Measurements from ENCODE around the gene STK11IP. TPM values are rescaled to one million over a fixed set of nuclear protein-coding genes. Genes with fewer than 3 reads are reported as not detected.
"Not testable (repeated sequence)": the region's sequence is repeated elsewhere in the genome, so short reads cannot be mapped to it uniquely, and the experiment has no call there.

Gene STK11IP
- total RNA-seq, 1 experiment from 2014 or later = 5.4 TPM

DNA sequence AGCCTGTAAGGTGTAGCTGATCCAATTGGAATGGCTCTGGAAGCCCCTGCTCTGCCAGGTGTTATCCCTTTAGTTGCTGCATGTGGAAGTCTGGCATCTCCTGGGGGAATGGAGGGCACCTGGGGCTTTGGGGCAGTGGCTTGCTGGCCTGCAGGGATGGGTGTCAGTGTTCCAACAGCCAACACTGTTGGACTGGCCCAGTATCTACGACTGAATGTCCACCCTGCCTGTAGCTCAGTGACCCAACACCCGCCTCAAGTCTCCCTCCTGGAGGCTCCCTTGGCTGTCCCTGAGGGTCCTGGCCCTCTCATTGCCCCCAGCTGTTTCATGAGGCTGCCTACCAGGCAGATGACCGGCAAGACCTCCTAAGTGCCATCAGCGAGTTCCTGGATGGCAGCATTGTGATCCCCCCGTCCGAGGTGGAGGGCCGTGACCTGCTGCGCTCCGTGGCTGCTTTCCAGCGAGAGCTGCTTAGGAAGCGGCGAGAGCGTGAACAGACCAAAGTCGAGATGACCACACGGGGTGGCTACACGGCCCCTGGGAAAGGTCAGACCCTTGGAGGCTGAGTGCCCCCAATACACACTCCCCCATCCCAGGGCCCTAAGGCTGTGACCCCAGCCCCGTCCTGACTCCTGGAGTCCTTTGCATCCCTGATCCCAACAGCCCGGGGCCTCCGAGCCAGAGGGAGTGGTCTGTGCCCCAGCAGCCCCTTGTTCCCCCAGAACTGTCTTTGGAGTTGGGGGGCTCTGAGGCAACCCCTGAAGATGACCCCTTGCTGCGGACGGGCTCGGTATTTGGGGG, 37.5 kb downstream of the STK11IP start:
- no peak for DNase-seq (ENCODE audit: low spot score)

DNA sequence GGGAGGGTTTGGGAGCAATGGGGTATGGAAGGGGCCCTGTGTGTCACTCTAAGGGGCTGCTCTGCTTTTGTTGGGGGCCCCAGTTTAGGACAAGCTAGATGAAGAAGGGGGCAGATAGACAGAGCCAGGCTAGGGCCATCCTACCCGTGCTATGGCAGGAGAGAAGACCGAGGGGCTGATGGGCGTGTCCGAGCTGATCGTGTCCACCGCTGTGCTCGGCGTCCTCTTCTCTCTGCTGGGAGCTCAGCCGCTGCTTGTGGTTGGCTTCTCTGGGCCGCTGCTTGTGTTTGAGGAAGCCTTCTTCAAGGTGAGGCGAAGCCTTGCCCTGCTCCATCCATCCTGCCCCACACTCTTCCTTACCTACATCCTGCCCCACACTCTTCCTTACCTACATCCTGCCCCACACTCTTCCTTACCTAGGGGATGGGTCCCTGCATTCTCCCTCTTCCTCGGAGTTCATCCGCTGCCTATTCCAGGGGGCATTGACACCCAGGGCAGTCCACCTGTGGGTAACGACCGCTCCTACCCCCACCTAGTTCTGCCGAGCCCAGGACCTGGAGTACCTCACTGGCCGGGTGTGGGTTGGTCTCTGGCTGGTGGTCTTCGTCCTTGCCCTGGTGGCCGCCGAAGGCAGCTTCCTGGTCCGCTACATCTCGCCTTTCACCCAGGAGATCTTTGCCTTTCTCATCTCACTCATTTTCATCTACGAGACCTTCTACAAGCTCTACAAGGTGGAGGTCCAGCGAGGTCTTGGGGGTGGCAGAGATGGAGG, 38.7 kb downstream of the STK11IP start:
- no peak for DNase-seq (ENCODE audit: low spot score)

- no peak for DNase-seq (ENCODE audit: low spot score)
These were observed 39.5 kb downstream of the STK11IP start for GRCh38 chr2:219636941-219637841.

DNA sequence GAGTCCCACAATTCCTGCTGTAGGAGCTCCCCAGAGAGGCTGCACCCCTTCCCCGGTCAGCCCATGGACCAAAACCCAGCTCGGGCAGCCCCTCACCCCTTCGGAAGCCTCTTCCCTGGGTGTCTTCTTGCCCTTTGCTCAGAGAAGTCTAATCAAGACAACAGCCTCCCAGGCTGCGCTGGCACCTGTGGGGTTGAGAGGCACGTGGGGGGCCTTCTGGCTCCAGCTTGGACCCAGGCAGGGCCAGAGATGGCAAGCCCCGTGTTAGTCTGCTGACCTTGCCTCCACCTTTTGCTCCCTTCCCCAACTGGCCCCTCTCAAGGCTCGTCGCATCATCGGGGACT, 40.2 kb downstream of the STK11IP start:
- no peak for DNase-seq (ENCODE audit: low spot score)

GRCh38 chr2:219638217-219638947, 40.7 kb downstream of the STK11IP start:
- no peak for DNase-seq (ENCODE audit: low spot score)

GRCh38 chr2:219638948-219639755, 41.5 kb downstream of the STK11IP start:
- DNase-seq (ENCODE audit: low spot score) = no peak

DNA sequence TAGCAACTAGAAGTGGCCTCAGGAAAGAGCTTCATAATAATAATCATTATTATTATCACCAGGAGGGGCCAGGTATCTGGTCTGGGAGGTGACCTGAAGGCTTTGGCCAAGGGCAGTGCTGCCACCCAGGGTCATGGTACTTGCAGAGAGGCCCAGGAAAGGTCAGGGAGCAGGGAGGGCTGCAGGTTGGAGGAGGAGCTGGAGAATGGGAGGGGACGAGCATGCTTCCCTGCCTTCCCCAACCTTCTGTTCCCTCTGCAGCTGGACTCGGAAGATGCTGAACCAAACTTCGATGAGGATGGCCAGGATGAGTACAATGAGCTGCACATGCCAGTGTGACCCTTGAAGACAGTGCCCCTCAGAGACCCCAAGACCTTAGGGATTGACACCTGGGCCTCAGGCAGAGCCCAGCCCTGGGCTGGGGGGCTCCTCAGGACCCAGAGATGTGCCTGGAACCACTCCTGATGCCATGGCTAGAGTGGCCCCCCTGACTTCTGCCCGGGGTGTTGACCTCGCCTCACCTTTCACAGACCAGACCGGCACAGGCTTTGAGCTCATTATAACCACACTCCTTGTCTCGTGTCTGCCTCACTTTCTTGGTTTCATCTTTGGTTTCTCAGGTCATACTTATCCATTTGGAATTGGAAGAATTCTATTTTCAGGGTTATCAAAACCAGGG, 43.9 kb downstream of the STK11IP start:
- no peak for DNase-seq (ENCODE audit: low spot score)

DNA sequence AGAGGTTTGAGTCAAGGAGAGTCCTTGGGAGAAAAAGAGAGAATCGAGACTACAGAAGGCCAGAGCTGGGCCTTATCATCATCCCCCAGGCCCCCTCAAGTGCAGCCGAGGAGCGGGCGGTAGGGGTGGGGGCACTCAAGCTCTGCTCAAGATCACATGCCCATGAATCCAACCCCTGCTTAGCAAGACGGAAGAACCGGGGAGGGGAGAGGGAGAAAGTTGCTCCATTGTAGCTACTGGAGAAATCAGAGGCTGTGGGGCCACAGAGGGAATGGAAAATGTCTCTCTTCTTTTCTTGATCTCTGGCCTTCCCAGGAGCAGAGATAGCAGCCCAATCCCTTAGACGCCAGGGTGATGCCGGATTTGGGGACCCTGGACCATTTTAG, 44.4 kb downstream of the STK11IP start:
- no peak for DNase-seq (ENCODE audit: low spot score)

DNA sequence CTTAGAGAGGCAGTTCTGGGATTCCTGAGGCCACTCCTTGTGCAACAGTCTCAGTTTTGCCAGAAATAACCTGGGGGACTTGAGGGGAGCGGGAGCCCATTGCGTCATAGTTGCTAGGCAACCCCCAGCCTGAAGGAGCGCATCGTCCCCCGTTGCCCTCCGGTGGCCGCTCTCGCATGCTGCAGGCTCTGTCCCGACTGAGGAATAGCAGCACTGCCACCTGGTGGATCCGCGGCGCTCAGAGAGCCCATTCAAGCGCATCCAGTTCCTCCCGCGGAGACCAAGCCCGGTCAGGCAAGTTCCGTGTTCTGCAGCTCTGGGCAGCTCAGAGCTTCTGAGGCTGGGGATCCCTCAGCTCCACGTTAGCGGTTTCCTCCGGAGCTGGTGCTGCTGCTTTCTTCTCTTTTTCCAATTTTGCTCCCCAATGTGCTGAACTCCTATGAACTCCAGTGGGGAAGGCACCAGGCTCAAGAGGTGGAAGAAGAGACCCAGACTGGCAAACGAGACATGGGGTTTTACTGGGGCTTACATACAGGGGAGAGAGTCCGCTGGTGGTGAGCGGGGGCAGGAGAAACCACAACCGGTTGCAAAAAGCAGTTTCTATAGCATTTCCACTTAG, 44.9 kb downstream of the STK11IP start:
- DNase-seq (ENCODE audit: low spot score) = peak; percentile 93

- no peak for DNase-seq (ENCODE audit: low spot score)
These were observed 45.4 kb downstream of the STK11IP start for GRCh38 chr2:219643084-219643473.

DNA sequence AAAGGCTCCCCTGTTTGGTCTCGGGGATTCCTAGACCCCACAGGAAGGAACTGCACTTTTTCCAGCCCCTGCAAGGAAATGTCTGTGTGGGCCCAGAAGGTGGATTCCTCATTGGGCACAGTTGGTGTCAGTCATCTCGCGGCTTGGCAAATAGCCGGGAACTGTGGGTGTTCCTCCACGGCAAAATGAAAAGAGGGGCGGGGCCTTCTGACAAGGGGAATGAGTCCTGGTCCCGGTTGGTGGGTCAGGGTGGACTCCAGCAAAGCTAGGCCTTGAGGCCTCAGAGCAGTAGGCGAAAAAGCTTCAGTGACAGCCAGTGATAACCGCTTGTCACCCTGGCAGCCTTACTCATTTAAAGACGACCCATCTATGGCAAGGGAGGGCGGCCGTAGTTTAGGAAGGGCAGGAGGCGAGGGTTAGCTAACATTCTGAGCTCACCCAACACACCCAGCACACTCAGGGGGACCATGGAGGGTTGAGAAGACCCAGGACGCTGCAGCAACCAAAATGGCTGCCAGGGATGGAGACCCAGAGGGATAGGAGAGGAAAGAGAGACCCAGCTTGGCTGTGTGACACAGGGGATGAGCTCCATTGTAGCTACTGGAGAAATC, 46.2 kb downstream of the STK11IP start:
- no peak for DNase-seq (ENCODE audit: low spot score)

- DNase-seq (ENCODE audit: low spot score) = no peak
These were observed 47.3 kb downstream of the STK11IP start for GRCh38 chr2:219644801-219645480.

- DNase-seq (ENCODE audit: low spot score) = peak; percentile 66
These were observed 48.2 kb downstream of the STK11IP start for GRCh38 chr2:219645631-219646527.

DNA sequence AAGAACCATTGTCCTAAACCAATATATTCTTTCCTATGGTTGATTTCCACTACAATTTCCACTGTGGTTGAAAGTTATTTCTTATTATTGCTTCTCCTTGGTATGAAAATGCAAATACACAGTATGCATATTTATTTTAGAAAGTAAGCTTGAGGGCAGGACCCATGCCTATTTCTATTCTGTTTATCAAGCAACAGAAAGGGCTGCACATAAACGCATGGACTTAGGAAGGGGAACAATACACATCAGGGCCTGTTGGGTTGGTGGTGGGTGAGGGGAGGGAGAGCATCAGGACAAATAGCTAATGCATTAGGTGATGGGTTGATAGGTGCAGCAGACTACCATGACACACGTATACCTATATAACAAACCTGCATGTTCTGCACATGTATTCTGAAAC, 50.5 kb downstream of the STK11IP start:
- no peak for DNase-seq (ENCODE audit: low spot score)

DNA sequence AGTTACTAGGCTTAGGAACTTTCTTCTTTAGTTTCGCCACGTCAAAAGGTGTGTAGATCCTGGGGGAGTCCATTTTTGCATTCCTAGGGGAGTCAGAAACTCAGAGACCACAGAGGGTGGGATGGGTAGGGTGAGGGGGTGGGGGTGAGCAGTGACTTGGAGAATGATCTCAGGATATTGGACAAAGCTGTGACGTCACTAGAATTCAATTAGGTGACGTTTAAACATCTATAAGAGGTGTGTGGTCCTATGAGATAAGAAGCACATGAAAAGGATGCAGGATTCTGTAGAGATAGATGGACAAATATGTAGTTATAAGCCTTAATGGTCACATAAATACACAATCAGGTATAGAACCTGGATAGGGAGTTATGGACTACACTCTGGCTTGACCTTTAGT, 51.3 kb downstream of the STK11IP start:
- DNase-seq (ENCODE audit: low spot score) = no peak

DNA sequence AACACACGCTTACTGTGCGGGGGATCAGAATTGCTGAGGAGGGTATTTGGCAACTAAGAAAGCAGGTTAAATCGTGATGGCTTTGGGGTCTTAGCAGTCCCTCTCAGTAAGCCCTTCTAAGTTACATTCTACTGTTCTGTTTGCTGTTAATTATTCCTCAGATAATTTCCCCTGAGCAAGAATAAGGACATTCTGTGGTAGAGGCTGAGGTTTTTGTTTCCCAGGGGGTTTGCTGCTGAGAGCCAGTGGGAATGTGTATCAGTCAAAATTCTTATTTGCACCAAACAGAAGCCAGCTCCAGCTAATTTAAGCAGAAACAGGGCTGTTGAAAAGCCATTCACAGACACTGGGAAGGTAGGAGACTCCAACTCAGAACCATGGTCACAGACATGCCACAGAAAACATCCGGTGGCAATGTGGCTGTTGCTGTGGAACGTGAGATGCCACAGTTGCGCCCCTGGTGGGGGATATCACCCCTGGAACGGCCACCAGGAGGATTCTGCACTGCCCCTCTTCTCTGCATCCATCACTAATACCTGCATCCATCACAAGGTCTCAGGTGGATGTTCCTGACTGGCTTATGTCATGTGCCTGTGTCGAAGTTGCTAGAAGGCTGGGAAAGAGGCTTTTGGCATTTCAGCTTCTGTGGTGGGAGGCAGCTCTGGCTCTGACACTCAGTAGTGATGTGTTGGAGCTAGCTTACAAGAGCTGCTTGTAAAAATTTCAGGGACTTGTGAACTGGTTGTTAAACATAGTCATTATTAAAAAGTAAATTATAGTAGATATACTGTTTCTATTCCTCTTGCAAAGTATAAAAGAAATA, 53.0 kb downstream of the STK11IP start:
- no peak for DNase-seq (ENCODE audit: low spot score)

GRCh38 chr2:219651656-219652055, 54.0 kb downstream of the STK11IP start:
- not testable (repeated sequence) for DNase-seq (ENCODE audit: low spot score)

Data from H4 (cell line).